B cell (primary cell): ENCODE results near the gene ANKRD23. TPM values are rescaled to one million over a fixed set of nuclear protein-coding genes. Genes with fewer than 3 reads are reported as not detected.

Experiments used
- ATAC-seq: fragments of 200-7000 bp; cut with Tn5 transposase; one replicate; pipeline ENCODE4 v1.10.0; 2021; ENCODE audit warnings: low read depth, mild to moderate bottlenecking, moderate number of reproducible peaks, moderate library complexity
- CTCF ChIA-PET: fragments of 350-600 bp; sonication (Branson Sonifier 250); formaldehyde crosslinking; loops from one replicate; lab custom pipeline; 2021; ENCODE audit warnings: antibody characterized with exemption, inconsistent platforms; lab: Charles Lee
- POLR2A ChIA-PET: fragments of 350-600 bp; sonication (Branson Sonifier 250); formaldehyde crosslinking; loops from one replicate; lab custom pipeline; 2021; ENCODE audit warnings: antibody characterized with exemption; lab: Charles Lee
- DNase-seq: peaks from one replicate; pipeline ENCODE4 v3.0.0; 2013
- H2AFZ ChIP-seq: 2 replicates; pipeline ENCODE4 v1.6.1; 2012; ENCODE audit warnings: mild to moderate bottlenecking, low read depth, low read length; ENCODE audit not compliant: insufficient read depth, poor library complexity, severe bottlenecking
- H3K27ac ChIP-seq, 2 donors: 1 replicate in 1 of 2; 2 replicates in 1 of 2; pipeline ENCODE4 v1.5.1; 2012 to 2013; ENCODE audit warnings: low read length in 2 of 2, mild to moderate bottlenecking in 2 of 2, moderate library complexity in 1 of 2
- H3K27me3 ChIP-seq, 4 experiments: fragments of 200-600 bp in 1 of 4; sonication (generic) in 1 of 4; replicated peaks in 1 of 4; 1 replicate in 2 of 4; 2 replicates in 2 of 4; pipeline versions ENCODE4 v1.6.1 to v1.7.0; 2013 to 2016; ENCODE audit warnings: low read length in 3 of 4, mild to moderate bottlenecking in 2 of 4, mixed read lengths in 1 of 4, moderate library complexity in 1 of 4; ENCODE audit not compliant: insufficient read depth in 4 of 4, control insufficient read depth in 3 of 4; ENCODE audit errors: control extremely low read depth in 1 of 4
- H3K36me3 ChIP-seq, 2 experiments: replicated peaks in 1 of 2; 1 replicate in 1 of 2; 2 replicates in 1 of 2; pipeline versions ENCODE4 v1.6.1 to v1.7.1; 2013; ENCODE audit warnings: low read length in 1 of 2; ENCODE audit not compliant: insufficient read depth in 2 of 2, control insufficient read depth in 1 of 2; ENCODE audit errors: control extremely low read depth in 1 of 2, extremely low read depth in 1 of 2
- H3K4me1 ChIP-seq, 2 donors: fragments of 200-600 bp in 1 of 2; sonication (generic) in 1 of 2; 1 replicate in 1 of 2; 2 replicates in 1 of 2; pipeline versions ENCODE4 v1.5.1 to v1.6.1; 2013 to 2017; ENCODE audit warnings: low read length in 2 of 2; ENCODE audit not compliant: control insufficient read depth in 2 of 2, insufficient read depth in 2 of 2
- H3K4me2 ChIP-seq: replicated peaks from 2 replicates; pipeline ENCODE3; 2012; ENCODE audit warnings: mild to moderate bottlenecking, low read depth, low read length; ENCODE audit not compliant: poor library complexity, severe bottlenecking
- H3K4me3 ChIP-seq, 5 experiments: fragments of 200-600 bp in 1 of 5; sonication (generic) in 1 of 5; 1 replicate in 3 of 5; 2 replicates in 2 of 5; pipeline versions ENCODE4 v1.5.1 to v1.7.0; 2011 to 2016; ENCODE audit warnings: low read length in 4 of 5, mild to moderate bottlenecking in 4 of 5, low read depth in 2 of 5, control low read depth in 1 of 5, moderate library complexity in 1 of 5; ENCODE audit not compliant: insufficient read depth in 1 of 5; ENCODE audit errors: control extremely low read depth in 1 of 5, extremely low read depth in 1 of 5
- H3K79me2 ChIP-seq: fragments of 200-600 bp; sonication (generic); one replicate; pipeline ENCODE4 v1.6.0; 2016; ENCODE audit warnings: low read length; ENCODE audit not compliant: control insufficient read depth, insufficient read depth
- H3K9ac ChIP-seq: fragments of 200-600 bp; sonication (generic); 2 replicates; pipeline ENCODE4 v1.6.1; 2017; ENCODE audit warnings: mild to moderate bottlenecking, low read length, moderate library complexity
- H3K9me3 ChIP-seq, 3 donors: one replicate each; pipeline versions ENCODE4 v1.6.1 to v1.7.1; 2013; ENCODE audit warnings: low read length in 2 of 3; ENCODE audit not compliant: control insufficient read depth in 2 of 3, insufficient read depth in 1 of 3; ENCODE audit errors: control extremely low read depth in 1 of 3
- H4K20me1 ChIP-seq: 2 replicates; pipeline ENCODE4 v1.6.0; 2012; ENCODE audit warnings: mild to moderate bottlenecking, low read length; ENCODE audit not compliant: insufficient read depth, control insufficient read depth, poor library complexity, severe bottlenecking
- H3K27ac Mint-ChIP-seq: one replicate; pipeline ENCODE4 v1.8.0; 2021; ENCODE audit warnings: mixed read lengths
- H3K27me3 Mint-ChIP-seq: one replicate; pipeline ENCODE4 v1.8.0; 2021; ENCODE audit warnings: mixed read lengths
- H3K4me1 Mint-ChIP-seq: one replicate; pipeline ENCODE4 v1.8.0; 2021; ENCODE audit warnings: mixed read lengths
- H3K4me3 Mint-ChIP-seq: one replicate; pipeline ENCODE4 v1.8.0; 2021; ENCODE audit warnings: mixed read lengths
- H3K9me3 Mint-ChIP-seq: one replicate; pipeline ENCODE4 v1.8.0; 2022; ENCODE audit warnings: mixed read lengths; ENCODE audit not compliant: insufficient read depth
- EZH2 ChIP-seq: IDR thresholded peaks from 2 replicates; pipeline ENCODE4 v1.6.1; 2012; ENCODE audit warnings: borderline replicate concordance, low read depth, mild to moderate bottlenecking, moderate library complexity, low read length; ENCODE audit not compliant: insufficient read depth, poor library complexity, severe bottlenecking
- WGBS: methylation state at CpG from one replicate; pipeline ENCODE4 v1.1.5; 2013; ENCODE audit warnings: missing lambda C conversion rate; ENCODE audit not compliant: insufficient coverage; 5-methylcytosine and 5-hydroxymethylcytosine counted together
- intact Hi-C: fragments of 100-400 bp; cut with micrococcal nuclease; formaldehyde crosslinking; loops from one replicate; pipeline ENCODE4 v1.10.0; 2022
- polyA plus RNA-seq: library from polyadenylated mRNA; depleted of rRNA; stranded (reverse); fragments of >200 nt; gene quantifications from 2 replicates; pipeline ENCODE4 v1.2.3, GENCODE V29; 2012
- total RNA-seq, 2 donors: library from RNA; stranded (reverse); fragments of 120-200 nt in 1 of 2; gene quantifications; 1 replicate in 1 of 2; 2 replicates in 1 of 2; pipeline versions ENCODE4 v1.2.3 to v1.2.4, GENCODE V29; 2013 to 2022
- TF ChIP-seq, protein P1 (sequence below): fragments of 200-600 bp; IDR thresholded peaks from one replicate; pipeline ENCODE4 v1.8.0; 2022; ENCODE audit warnings: antibody characterized with exemption, mild to moderate bottlenecking

ANKRD23 gene
- total and polyA plus RNA-seq, 2 donors (not counting 1 experiment from before 2014, with no cell fraction given) = 8.8 to 11.3 TPM

DNA sequence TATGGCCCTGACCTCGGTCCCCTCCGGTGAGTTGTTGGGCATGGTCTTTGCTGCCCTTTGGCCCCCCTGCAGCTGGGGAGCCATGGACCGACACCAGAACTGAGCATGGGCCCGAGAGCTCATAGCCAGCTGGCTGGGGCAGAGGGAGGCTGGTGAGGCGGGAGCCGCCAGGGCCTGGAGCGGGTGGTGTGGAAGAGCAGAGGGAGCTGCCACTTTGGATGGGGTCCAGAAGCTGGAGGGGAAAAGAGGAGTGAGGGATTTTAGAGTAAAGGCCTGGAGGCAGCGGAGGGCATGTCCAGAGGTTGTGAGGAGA is 44.2 kb downstream of the ANKRD23 start:
- no peak for ATAC-seq
- H3K27me3 Mint-ChIP-seq = no peaks in the 10 kb centered on the region
- POLR2A ChIA-PET = interaction anchor here (1.9 kb wide), 1 partner anchor 17 kb away, joined by 5 read pairs; the partner anchor contains the start of gene CNNM3

More for the DNA sequence above, 44.2 kb downstream of the ANKRD23 start:
- H3K36me3 ChIP-seq = peaks cover 0 to 37% of the 10 kb centered on the region in 2 experiments
- H3K9ac ChIP-seq = no peak overlapping the region
- WGBS = 98% methylated on average over 8 of the region's 8 CpGs
- no peaks in the 10 kb centered on the region for H3K27me3 ChIP-seq
- H2AFZ ChIP-seq = no peak overlapping the region
- Mint-ChIP-seq H3K4me3 (no peak overlapping the region), H3K4me1 (peaks cover 2% of the 10 kb centered on the region), H3K9me3 (no peaks in the 10 kb centered on the region), H3K27ac (no peak overlapping the region)
- DNase-seq = no peak
- no peak overlapping the region for H3K4me2 ChIP-seq
- H4K20me1 ChIP-seq = no peaks in the 10 kb centered on the region
- peaks cover 5% of the 10 kb centered on the region for H3K79me2 ChIP-seq
- peaks cover 0 to under 1% (median 0%) of the 10 kb centered on the region in 3 donors for H3K9me3 ChIP-seq
- no peak overlapping the region for H3K4me3 ChIP-seq
- CTCF ChIA-PET = interaction anchor here (1.1 to 3.8 kb wide), 7 partner anchors 15 to 245 kb away, joined by 4 to 45 read pairs (median 7); partner anchors contain the start of genes CNNM4 and KANSL3
- TF ChIP-seq, protein P1, sequence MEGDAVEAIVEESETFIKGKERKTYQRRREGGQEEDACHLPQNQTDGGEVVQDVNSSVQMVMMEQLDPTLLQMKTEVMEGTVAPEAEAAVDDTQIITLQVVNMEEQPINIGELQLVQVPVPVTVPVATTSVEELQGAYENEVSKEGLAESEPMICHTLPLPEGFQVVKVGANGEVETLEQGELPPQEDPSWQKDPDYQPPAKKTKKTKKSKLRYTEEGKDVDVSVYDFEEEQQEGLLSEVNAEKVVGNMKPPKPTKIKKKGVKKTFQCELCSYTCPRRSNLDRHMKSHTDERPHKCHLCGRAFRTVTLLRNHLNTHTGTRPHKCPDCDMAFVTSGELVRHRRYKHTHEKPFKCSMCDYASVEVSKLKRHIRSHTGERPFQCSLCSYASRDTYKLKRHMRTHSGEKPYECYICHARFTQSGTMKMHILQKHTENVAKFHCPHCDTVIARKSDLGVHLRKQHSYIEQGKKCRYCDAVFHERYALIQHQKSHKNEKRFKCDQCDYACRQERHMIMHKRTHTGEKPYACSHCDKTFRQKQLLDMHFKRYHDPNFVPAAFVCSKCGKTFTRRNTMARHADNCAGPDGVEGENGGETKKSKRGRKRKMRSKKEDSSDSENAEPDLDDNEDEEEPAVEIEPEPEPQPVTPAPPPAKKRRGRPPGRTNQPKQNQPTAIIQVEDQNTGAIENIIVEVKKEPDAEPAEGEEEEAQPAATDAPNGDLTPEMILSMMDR = no peak
- no peak for TF ChIP-seq EZH2
- intact Hi-C loops = no loop called here
- no peak overlapping the region for H3K27ac ChIP-seq
- H3K4me1 ChIP-seq = peaks cover 23 to 28% of the 10 kb centered on the region in 2 donors
